ENCODE results near the gene SAYSD1.

- TF ChIP-seq CTCF (IDR thresholded peaks at IDR 0.05; ENCODE audit: low read depth, low read length, poor library complexity, severe bottlenecking) (no peak), EZH2phosphoT487 (IDR thresholded peaks at IDR 0.05; ENCODE audit: borderline replicate concordance, low read length) (no peak)
These were observed 53.4 kb downstream of the SAYSD1 start for GRCh38 chr6:39061588-39061987.
